GM23338 (cell line): Measurements from ENCODE around the gene FZD4. TPM values are rescaled to one million over a fixed set of nuclear protein-coding genes. Genes with fewer than 3 reads are reported as not detected.

ENCODE experiments used
- ATAC-seq: fragments of 200-7000 bp; cut with Tn5 transposase; 3 replicates; pipeline ENCODE4 v1.9.1; 2020
- DNase-seq: peaks from one replicate; pipeline ENCODE4 v3.0.0-alpha.2; 2015; ENCODE audit warnings: low spot score
- H2AFZ ChIP-seq: fragments of 200-600 bp; sonication (generic); 2 replicates; pipeline ENCODE4 v1.8.0; 2016; ENCODE audit warnings: antibody characterized with exemption, mild to moderate bottlenecking, moderate library complexity
- H3F3A ChIP-seq: fragments of 200-600 bp; sonication (generic); replicated peaks from 2 replicates; pipeline ENCODE4 v1.8.0; 2017; ENCODE audit warnings: antibody characterized with exemption, mixed run types, low read depth
- H3K27ac ChIP-seq: fragments of 200-600 bp; sonication (generic); 2 replicates; pipeline ENCODE4 v1.6.1; 2016; ENCODE audit warnings: low read depth
- H3K27me3 ChIP-seq: fragments of 200-600 bp; sonication (generic); 2 replicates; pipeline ENCODE4 v1.8.0; 2016; ENCODE audit warnings: mild to moderate bottlenecking, mixed run types, moderate library complexity; ENCODE audit not compliant: insufficient read depth
- H3K36me3 ChIP-seq: fragments of 200-600 bp; sonication (generic); 2 replicates; pipeline ENCODE4 v1.8.0; 2016; ENCODE audit warnings: mild to moderate bottlenecking; ENCODE audit not compliant: insufficient read depth
- H3K4me1 ChIP-seq: fragments of 200-600 bp; sonication (generic); 2 replicates; pipeline ENCODE4 v1.8.0; 2016; ENCODE audit warnings: mild to moderate bottlenecking, moderate library complexity; ENCODE audit not compliant: insufficient read depth
- H3K4me2 ChIP-seq: fragments of 200-600 bp; sonication (generic); 2 replicates; pipeline ENCODE4 v1.7.1; 2017; ENCODE audit warnings: mixed run types
- H3K4me3 ChIP-seq: fragments of 200-600 bp; sonication (generic); 2 replicates; pipeline ENCODE4 v1.6.1; 2016; ENCODE audit warnings: mixed run types
- H3K79me2 ChIP-seq: fragments of 200-600 bp; sonication (generic); replicated peaks from 2 replicates; pipeline ENCODE4 v1.8.0; 2017; ENCODE audit warnings: mild to moderate bottlenecking; ENCODE audit not compliant: insufficient read depth
- H3K9me2 ChIP-seq: fragments of 200-600 bp; sonication (generic); 2 replicates; pipeline ENCODE4 v1.8.0; 2017; ENCODE audit not compliant: insufficient read depth
- H4K20me1 ChIP-seq: fragments of 200-600 bp; sonication (generic); replicated peaks from 2 replicates; pipeline ENCODE4 v1.8.0; 2017; ENCODE audit warnings: mild to moderate bottlenecking; ENCODE audit not compliant: insufficient read depth
- H3K27ac Mint-ChIP-seq: 2 replicates; pipeline ENCODE4 v1.8.0; 2020; ENCODE audit warnings: inconsistent platforms, mild to moderate bottlenecking, moderate library complexity, mixed read lengths
- H3K27me3 Mint-ChIP-seq: 3 replicates; pipeline ENCODE4 v1.8.0; 2022; ENCODE audit warnings: low read depth, mild to moderate bottlenecking, moderate library complexity, mixed read lengths, inconsistent platforms; ENCODE audit not compliant: insufficient read depth, poor library complexity
- H3K36me3 Mint-ChIP-seq: 3 replicates; pipeline ENCODE4 v1.8.0; 2021; ENCODE audit warnings: low read depth, mild to moderate bottlenecking, inconsistent platforms, moderate library complexity, mixed read lengths
- H3K4me1 Mint-ChIP-seq: 3 replicates; pipeline ENCODE4 v1.8.0; 2020; ENCODE audit warnings: mild to moderate bottlenecking, inconsistent platforms, mixed read lengths
- H3K4me3 Mint-ChIP-seq: 3 replicates; pipeline ENCODE4 v1.8.0; 2021; ENCODE audit warnings: moderate library complexity, mild to moderate bottlenecking, inconsistent platforms, mixed read lengths
- H3K9me3 Mint-ChIP-seq: 3 replicates; pipeline ENCODE4 v1.8.0; 2020; ENCODE audit warnings: moderate library complexity, mild to moderate bottlenecking, inconsistent platforms, mixed read lengths
- CREB1 ChIP-seq: fragments of 250-450 bp; sonication (Bioruptor Pico); IDR thresholded peaks from 2 replicates; pipeline ENCODE4 v1.5.0; 2020; ENCODE audit warnings: low read depth, mild to moderate bottlenecking, moderate library complexity
- EZH2 ChIP-seq: fragments of 200-600 bp; sonication (generic); IDR thresholded peaks from one replicate; pipeline ENCODE4 v1.8.0; 2017; ENCODE audit warnings: antibody characterized with exemption, mild to moderate bottlenecking, low read depth; ENCODE audit not compliant: unreplicated experiment
- EZH2phosphoT487 ChIP-seq: fragments of 200-600 bp; sonication (generic); IDR thresholded peaks from one replicate; pipeline ENCODE4 v1.8.1; 2018; ENCODE audit warnings: antibody characterized with exemption; ENCODE audit not compliant: unreplicated experiment
- POLR2AphosphoS5 ChIP-seq: IDR thresholded peaks from 2 replicates; pipeline ENCODE4 v1.6.1; 2016; ENCODE audit warnings: antibody characterized with exemption, low read depth
- STAT1 ChIP-seq: IDR thresholded peaks from one replicate; pipeline ENCODE4 v1.6.1; 2016; ENCODE audit warnings: antibody characterized with exemption; ENCODE audit not compliant: unreplicated experiment
- ZNF114 ChIP-seq: fragments of 250-450 bp; sonication (Bioruptor Pico); IDR thresholded peaks from 2 replicates; pipeline ENCODE4 v1.5.0; 2020; ENCODE audit warnings: mild to moderate bottlenecking, moderate library complexity
- polyA plus RNA-seq: library from polyadenylated mRNA; unstranded; fragments of >200 nt; fragmentation: Nextera tagmentation; extraction: Ambion mirVana; gene quantifications from 2 replicates; pipeline ENCODE4 v1.2.1, GENCODE V29; 2016
- total RNA-seq: library from RNA; depleted of rRNA; stranded (reverse); fragments of >200 nt; shearing (Covaris generic); gene quantifications from 2 replicates; pipeline ENCODE4 v1.2.3, GENCODE V29; 2014
- TF ChIP-seq, protein P1 (sequence below): IDR thresholded peaks from 2 replicates; pipeline ENCODE4 v1.6.1; 2016; ENCODE audit warnings: antibody characterized with exemption
- TF ChIP-seq, protein P2 (sequence below): IDR thresholded peaks from one replicate; pipeline ENCODE4 v1.6.1; 2018; ENCODE audit warnings: antibody characterized with exemption; ENCODE audit not compliant: unreplicated experiment
- TF ChIP-seq, protein P3 (sequence below), 2 experiments: fragments of 200-600 bp in 1 of 2; sonication (generic) in 1 of 2; conservative IDR thresholded peaks; 2 replicates each; pipeline versions ENCODE4 v1.5.1 to v1.6.1; 2016 to 2017; ENCODE audit warnings: antibody characterized with exemption in 2 of 2, low read depth in 2 of 2, mild to moderate bottlenecking in 2 of 2, moderate library complexity in 1 of 2

FZD4 gene
- total and polyA plus RNA-seq, 2 experiments from 2014 or later = 1.4 to 8.9 TPM

DNA sequence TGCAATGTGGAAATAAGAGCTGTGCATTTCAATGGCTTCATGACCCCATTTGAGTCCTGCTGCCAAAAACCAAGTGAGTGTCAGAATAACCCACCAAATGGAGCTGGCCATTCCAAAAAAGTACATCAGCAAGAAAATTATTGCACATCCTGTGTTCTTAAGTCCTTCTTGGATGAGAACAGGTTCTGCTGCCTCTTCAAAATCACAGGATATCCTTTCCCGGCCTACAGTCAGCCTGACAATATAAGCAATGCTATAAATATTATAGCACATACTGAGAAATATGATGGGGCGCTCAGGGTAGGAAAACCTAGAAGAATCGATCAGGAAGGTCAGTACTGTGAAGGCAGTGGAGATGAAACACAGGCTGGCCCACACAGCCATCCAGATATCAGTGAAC is 3.5 kb downstream of the FZD4 start:
- Mint-ChIP-seq H3K4me1 (peaks cover 37% of the 10 kb centered on the region), H3K36me3 (peaks cover 23% of the 10 kb centered on the region), H3K27ac (no peak overlapping the region), H3K27me3 (peaks cover 26% of the 10 kb centered on the region), H3K9me3 (peaks cover 10% of the 10 kb centered on the region), H3K4me3 (no peak overlapping the region)
- Histone ChIP-seq H2AFZ (no peak overlapping the region), H3K4me1 (peaks cover 16% of the 10 kb centered on the region; the same call in 1 of the 2 replicates), H3K79me2 (peaks cover 4% of the 10 kb centered on the region), H3K4me3 (no peak overlapping the region), H3K27ac (no peak overlapping the region), H3K9me2 (0 out of 2 replicates have a peak, but pooled peaks cover 3% of the 10 kb centered on the region), H3K36me3 (no peaks in the 10 kb centered on the region; the same call in 1 of the 2 replicates), H3F3A (0 out of 2 replicates have a peak, but pooled peaks cover 6% of the 10 kb centered on the region), H3K4me2 (no peak overlapping the region), H4K20me1 (no peaks in the 10 kb centered on the region), H3K27me3 (peaks cover 13% of the 10 kb centered on the region)
- TF ChIP-seq, protein P1, sequence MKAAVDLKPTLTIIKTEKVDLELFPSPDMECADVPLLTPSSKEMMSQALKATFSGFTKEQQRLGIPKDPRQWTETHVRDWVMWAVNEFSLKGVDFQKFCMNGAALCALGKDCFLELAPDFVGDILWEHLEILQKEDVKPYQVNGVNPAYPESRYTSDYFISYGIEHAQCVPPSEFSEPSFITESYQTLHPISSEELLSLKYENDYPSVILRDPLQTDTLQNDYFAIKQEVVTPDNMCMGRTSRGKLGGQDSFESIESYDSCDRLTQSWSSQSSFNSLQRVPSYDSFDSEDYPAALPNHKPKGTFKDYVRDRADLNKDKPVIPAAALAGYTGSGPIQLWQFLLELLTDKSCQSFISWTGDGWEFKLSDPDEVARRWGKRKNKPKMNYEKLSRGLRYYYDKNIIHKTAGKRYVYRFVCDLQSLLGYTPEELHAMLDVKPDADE = no peak
- TF ChIP-seq ZNF114 (CRISPR knock-in tag) (no peak), EZH2phosphoT487 (no peak), STAT1 (no peak), EZH2 (no peak)
- TF ChIP-seq, protein P2, sequence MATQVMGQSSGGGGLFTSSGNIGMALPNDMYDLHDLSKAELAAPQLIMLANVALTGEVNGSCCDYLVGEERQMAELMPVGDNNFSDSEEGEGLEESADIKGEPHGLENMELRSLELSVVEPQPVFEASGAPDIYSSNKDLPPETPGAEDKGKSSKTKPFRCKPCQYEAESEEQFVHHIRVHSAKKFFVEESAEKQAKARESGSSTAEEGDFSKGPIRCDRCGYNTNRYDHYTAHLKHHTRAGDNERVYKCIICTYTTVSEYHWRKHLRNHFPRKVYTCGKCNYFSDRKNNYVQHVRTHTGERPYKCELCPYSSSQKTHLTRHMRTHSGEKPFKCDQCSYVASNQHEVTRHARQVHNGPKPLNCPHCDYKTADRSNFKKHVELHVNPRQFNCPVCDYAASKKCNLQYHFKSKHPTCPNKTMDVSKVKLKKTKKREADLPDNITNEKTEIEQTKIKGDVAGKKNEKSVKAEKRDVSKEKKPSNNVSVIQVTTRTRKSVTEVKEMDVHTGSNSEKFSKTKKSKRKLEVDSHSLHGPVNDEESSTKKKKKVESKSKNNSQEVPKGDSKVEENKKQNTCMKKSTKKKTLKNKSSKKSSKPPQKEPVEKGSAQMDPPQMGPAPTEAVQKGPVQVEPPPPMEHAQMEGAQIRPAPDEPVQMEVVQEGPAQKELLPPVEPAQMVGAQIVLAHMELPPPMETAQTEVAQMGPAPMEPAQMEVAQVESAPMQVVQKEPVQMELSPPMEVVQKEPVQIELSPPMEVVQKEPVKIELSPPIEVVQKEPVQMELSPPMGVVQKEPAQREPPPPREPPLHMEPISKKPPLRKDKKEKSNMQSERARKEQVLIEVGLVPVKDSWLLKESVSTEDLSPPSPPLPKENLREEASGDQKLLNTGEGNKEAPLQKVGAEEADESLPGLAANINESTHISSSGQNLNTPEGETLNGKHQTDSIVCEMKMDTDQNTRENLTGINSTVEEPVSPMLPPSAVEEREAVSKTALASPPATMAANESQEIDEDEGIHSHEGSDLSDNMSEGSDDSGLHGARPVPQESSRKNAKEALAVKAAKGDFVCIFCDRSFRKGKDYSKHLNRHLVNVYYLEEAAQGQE = no peak
- DNase-seq = no peak
- ATAC-seq = no peak

GRCh38 chr11:86950661-86950995 is 4.6 kb downstream of the FZD4 start:
- H3K27me3 ChIP-seq = peaks cover 13% of the 10 kb centered on the region
- H3K9me2 ChIP-seq = 0 out of 2 replicates have a peak, but pooled peaks cover 3% of the 10 kb centered on the region
- peaks cover 14% of the 10 kb centered on the region; the same call in 1 of the 2 replicates for H3K4me1 ChIP-seq
- TF ChIP-seq STAT1 (no peak), CREB1 (CRISPR knock-in tag) (no peak), POLR2AphosphoS5 (no peak)
- TF ChIP-seq, protein P3, sequence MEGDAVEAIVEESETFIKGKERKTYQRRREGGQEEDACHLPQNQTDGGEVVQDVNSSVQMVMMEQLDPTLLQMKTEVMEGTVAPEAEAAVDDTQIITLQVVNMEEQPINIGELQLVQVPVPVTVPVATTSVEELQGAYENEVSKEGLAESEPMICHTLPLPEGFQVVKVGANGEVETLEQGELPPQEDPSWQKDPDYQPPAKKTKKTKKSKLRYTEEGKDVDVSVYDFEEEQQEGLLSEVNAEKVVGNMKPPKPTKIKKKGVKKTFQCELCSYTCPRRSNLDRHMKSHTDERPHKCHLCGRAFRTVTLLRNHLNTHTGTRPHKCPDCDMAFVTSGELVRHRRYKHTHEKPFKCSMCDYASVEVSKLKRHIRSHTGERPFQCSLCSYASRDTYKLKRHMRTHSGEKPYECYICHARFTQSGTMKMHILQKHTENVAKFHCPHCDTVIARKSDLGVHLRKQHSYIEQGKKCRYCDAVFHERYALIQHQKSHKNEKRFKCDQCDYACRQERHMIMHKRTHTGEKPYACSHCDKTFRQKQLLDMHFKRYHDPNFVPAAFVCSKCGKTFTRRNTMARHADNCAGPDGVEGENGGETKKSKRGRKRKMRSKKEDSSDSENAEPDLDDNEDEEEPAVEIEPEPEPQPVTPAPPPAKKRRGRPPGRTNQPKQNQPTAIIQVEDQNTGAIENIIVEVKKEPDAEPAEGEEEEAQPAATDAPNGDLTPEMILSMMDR (conservative IDR thresholded peaks at IDR 0.05; ENCODE audit: low read depth in 2 of 2) = no peak
- TF ChIP-seq, protein P2 = no peak
- DNase-seq (no peak), ATAC-seq (no peak)
- Mint-ChIP-seq H3K4me1 (peaks cover 32% of the 10 kb centered on the region), H3K36me3 (peaks cover 23% of the 10 kb centered on the region), H3K9me3 (peaks cover 10% of the 10 kb centered on the region), H3K27me3 (peaks cover 19% of the 10 kb centered on the region), H3K4me3 (no peak overlapping the region), H3K27ac (no peak overlapping the region)
- H3K4me2 ChIP-seq = no peak overlapping the region
- no peak overlapping the region for H2AFZ ChIP-seq
- no peaks in the 10 kb centered on the region; the same call in 1 of the 2 replicates for H3K36me3 ChIP-seq
- 0 out of 2 replicates have a peak, but pooled peaks cover under 1% of the 10 kb centered on the region for H3F3A ChIP-seq
- H3K4me3 ChIP-seq = no peak overlapping the region
- H3K27ac ChIP-seq = no peak overlapping the region
- H3K79me2 ChIP-seq = peaks cover 6% of the 10 kb centered on the region
- H4K20me1 ChIP-seq = no peaks in the 10 kb centered on the region
